H7 (cell line): ENCODE measurements around the gene ZCCHC13. TPM values are rescaled to one million over a fixed set of nuclear protein-coding genes. Genes with fewer than 3 reads are reported as not detected.
"Not testable (repeated sequence)": the region's sequence is repeated elsewhere in the genome, so short reads cannot be mapped to it uniquely, and the experiment has no call there.

Experiments
- DNase-seq: peaks from one replicate; pipeline ENCODE4 v3.0.0; 2012
- H3K27me3 ChIP-seq: 2 replicates; pipeline ENCODE4 v1.6.0; 2011; ENCODE audit warnings: mild to moderate bottlenecking, low read length; ENCODE audit not compliant: control insufficient read depth, insufficient read depth
- H3K36me3 ChIP-seq: replicated peaks from 2 replicates; pipeline ENCODE4 v1.5.1; 2011; ENCODE audit warnings: low read length; ENCODE audit not compliant: control insufficient read depth, insufficient read depth
- H3K4me3 ChIP-seq: 2 replicates; pipeline ENCODE4 v1.5.1; 2011; ENCODE audit warnings: low read depth, mild to moderate bottlenecking, control low read depth, low read length, moderate library complexity; ENCODE audit not compliant: insufficient read depth
- total RNA-seq: library from RNA; depleted of rRNA; stranded (reverse); fragments of >200 nt; shearing (Covaris generic); gene quantifications from 2 replicates; pipeline ENCODE4 v1.2.3, GENCODE V29; 2014

ZCCHC13 gene
- total RNA-seq, 1 experiment from 2014 or later = not detected

DNA sequence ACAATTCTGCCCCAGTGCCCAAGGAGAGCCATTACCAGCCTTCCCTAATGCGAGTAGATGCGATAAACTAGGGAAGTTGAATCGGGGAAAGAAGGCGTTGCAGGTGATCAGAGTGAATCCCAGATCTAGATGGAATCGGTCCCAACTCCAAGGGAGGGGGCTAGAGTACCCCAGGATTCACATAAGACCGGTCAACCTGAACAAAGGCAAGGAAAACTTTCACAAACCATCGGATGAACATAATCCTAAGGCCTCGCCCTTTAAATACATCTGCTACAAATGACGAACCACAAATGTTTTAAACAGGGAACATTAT is 11.2 kb upstream of the ZCCHC13 start:
- Histone ChIP-seq H3K36me3 (no peaks in the 10 kb centered on the region), H3K4me3 (peak overlapping the region; percentile 74), H3K27me3 (no peaks in the 10 kb centered on the region)
- peak; percentile 45 for DNase-seq

DNA sequence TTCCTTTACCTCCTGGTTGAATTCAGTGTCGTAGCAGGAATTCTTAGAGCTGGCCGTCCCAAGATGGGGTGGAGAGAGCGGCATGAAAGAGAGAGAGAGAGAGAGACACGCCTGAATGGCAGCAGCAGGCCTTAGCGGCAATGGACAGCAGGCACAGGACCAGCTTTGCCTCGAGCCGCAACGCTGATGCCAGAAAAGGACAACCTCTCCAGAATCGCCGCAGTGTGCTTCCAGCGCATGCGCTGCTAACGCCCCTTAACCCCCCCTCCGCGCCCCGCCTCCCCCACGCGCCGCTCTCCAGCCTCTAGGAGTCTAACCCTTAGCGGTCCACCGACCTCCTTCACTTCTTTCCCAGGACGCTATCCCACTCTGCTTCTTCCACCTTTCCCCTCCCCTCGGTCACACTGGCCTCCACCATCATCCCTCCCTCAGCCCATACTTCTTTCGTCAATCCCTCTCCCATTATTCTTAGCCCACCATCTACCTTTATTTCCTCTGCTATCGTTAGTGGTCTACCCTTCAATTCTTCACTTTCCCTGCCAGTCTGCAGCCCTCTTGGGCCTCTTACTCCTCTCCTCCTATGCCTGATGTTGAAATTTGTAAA is 10.5 kb upstream of the ZCCHC13 start:
- H3K4me3 ChIP-seq = peak overlapping the region; percentile 74
- no peaks in the 10 kb centered on the region for H3K27me3 ChIP-seq
- no peaks in the 10 kb centered on the region for H3K36me3 ChIP-seq
- DNase-seq = peak; percentile 80

DNA sequence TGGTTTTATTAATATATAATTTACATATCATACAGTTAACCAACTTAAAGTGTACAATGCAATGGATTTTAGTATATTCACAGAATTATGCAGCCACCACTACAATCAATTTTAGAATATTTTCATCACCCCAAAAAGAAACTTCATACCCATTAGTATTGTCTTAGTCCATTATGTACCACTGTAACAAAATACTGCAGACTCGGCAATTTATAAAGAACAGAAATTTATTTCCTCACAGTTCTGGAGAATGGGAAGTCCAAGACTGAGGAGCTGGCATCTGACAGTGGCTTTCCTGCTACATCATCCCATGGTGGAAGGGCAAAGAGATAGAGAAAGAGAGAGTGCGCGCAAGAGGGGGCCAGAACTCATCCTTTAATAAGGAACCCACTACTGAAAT is 8.9 kb upstream of the ZCCHC13 start:
- Histone ChIP-seq H3K4me3 (no peak overlapping the region), H3K36me3 (no peaks in the 10 kb centered on the region), H3K27me3 (no peaks in the 10 kb centered on the region)
- no peak for DNase-seq

DNA sequence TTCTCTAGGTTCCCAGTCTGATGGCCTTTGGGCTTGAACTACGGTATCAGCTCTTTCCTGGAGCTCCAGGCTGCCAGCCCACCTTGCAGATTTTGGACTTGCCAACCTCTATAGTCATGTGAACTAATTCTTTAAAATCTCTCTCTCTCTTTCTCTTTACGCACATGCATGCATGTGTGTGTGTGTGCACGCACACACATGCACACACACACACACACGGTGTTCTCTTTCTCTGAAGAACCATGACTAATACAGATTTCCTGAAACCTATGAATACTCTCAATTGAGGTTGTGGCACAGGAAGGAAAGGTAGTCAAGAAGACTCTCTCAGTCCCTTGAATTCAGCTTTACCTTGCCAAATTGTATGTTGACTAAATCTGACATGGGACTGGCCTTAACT is 6.2 kb upstream of the ZCCHC13 start:
- DNase-seq = no peak
- no peaks in the 10 kb centered on the region for H3K36me3 ChIP-seq
- H3K27me3 ChIP-seq = no peaks in the 10 kb centered on the region
- no peak overlapping the region for H3K4me3 ChIP-seq

DNA sequence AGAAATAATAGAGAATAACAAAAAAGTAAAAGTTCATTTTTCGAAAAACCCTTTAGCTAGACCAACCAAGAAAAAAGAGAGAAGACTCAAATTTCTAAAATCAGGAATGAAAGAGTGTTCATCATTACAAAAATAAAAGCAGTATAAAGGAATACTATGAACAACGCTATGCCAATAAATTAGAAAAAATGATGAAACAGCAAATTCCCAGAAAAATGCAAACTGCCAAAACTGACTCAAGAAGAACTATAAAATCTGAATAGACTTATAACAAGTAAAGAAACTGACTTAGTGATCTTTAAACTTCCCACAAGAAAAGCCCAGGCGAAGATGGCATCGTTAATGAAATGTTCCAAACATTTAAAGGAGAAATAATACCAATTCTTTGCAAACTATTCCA is 3.1 kb upstream of the ZCCHC13 start:
- Histone ChIP-seq H3K4me3 (no peak overlapping the region), H3K36me3 (no peaks in the 10 kb centered on the region), H3K27me3 (no peaks in the 10 kb centered on the region)
- DNase-seq = no peak

DNA sequence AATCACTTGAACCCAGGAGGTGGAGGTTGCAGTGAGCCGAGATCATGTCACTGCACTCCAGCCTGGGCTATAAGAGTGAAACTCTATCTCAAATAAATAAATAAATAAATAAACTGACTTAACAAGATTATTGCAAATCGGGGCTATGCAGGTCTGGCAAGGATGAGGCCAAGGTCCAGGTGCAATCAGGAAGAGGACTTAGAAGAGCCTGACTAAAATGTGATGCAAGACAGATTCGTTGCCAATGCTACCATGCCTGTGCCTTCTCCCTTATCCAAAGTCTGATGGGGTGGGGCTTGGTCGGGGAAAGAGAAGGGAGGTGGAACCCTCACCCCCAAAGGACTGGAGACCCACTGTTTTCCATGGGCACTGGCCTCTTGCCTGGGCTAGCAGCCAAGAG is 14.7 kb downstream of the ZCCHC13 start:
- H3K4me3 ChIP-seq = no peak overlapping the region
- no peak for DNase-seq
- H3K27me3 ChIP-seq = no peaks in the 10 kb centered on the region
- no peaks in the 10 kb centered on the region for H3K36me3 ChIP-seq

DNA sequence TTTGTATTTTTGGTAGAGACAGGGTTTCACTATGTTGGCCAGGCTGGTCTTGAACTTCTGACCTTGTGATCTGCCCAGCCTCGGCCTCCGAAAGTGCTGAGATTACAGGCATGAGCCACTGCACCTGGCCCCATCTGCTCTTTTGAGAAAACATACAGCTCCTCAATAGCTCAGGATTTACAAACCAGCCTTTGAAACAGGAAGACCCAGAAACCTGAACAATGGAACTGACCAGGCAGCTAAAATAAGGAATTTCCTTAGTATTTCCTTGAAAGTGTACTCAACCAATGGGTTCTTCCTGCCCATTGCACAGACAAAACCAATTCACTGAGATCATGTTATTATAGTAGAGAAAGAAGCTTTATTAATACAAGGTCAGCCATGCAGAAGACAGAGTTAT is 15.3 kb downstream of the ZCCHC13 start:
- not testable (repeated sequence) for H3K27me3 ChIP-seq, H3K36me3 ChIP-seq, H3K4me3 ChIP-seq, DNase-seq

DNA sequence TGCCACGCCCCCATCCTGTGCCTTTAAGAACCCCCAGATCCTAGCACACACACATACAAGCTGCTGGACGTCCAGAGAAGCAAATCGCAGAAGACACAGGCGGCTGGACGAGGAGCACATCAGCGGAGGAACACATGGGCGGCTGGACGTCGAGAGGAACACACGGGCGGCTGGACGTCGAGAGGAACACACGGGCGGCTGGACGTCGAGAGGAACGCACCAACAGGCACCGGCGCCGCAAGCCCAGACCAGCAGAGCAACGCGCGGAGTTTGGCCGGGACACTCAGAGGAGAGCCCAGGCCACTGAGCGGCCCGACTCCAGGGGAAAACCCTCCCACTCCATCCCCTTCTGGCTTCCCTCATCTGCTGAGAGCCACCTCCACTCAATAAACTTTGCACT is 17.2 kb downstream of the ZCCHC13 start:
- Histone ChIP-seq H3K36me3 (no peaks in the 10 kb centered on the region), H3K27me3 (no peaks in the 10 kb centered on the region), H3K4me3 (no peak overlapping the region)
- DNase-seq = no peak

DNA sequence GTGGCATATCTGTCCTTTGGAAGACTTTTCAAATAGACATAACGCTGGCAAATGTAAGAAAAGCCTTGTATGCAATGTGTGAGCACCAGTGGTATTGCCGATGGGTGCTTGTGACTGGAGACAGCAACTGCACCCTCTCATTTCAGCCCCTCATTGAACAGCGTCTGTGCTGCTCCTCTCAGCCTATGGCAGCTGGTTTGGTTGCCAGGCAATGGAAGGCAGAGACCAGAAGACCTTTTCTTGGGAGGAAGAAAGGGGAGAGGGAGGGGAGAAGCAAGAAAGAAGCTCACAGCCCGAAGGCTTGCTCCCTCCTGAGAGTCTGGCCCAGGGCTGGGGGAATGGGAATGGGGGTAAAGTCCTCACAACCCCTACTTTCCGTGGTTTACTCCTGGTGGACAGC is 20.2 kb downstream of the ZCCHC13 start:
- Histone ChIP-seq H3K36me3 (no peaks in the 10 kb centered on the region), H3K27me3 (no peaks in the 10 kb centered on the region), H3K4me3 (no peak overlapping the region)

DNA sequence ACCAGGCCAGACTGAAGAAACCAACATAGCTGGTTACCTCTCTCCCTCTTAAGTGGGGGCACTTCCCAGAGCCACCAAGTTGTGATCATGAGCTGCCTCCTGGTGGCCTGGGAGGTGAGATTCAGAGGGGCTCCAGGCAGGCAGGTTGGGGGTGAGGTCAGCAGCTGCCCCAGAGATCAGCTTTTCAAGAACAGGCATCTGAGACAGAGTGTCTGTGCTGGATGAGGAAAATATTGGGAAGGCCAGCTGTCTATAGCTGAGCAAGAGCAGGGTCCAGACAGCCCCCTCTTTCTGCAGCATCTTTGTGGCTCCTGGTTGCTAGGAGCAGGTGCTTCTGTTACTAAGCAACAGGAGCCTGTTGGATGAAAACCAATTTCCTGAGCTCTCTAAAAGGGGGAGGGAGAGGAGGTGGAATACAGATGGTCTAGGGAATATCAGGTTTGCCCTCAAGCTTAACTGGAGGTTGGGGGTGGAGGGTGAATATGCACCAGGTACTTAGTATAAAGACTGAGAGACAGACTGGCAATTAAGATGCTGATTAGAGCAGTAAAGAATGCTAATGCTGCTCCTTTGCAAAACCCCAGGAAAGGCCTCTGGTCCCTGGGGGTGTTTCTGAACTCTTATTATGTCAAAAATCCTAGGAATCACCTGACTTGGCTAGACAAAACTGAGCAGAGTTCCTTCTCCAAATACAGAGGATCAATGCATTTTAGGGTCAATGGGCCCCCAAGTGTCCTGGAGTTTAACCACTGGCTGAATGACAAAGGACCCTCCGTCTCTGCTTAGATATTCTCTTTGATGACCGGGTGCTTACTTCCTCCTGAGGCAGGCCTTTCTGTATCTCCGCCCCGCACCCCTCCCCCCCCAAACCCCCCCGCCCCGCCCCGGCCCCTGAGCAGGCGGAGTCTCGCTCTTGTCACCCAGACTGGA is 21.4 kb downstream of the ZCCHC13 start:
- Histone ChIP-seq H3K4me3 (no peak overlapping the region), H3K36me3 (no peaks in the 10 kb centered on the region), H3K27me3 (no peaks in the 10 kb centered on the region)
- peak; percentile 90 for DNase-seq

More for the DNA sequence above, 20.2 kb downstream of the ZCCHC13 start:
- no peak for DNase-seq

DNA sequence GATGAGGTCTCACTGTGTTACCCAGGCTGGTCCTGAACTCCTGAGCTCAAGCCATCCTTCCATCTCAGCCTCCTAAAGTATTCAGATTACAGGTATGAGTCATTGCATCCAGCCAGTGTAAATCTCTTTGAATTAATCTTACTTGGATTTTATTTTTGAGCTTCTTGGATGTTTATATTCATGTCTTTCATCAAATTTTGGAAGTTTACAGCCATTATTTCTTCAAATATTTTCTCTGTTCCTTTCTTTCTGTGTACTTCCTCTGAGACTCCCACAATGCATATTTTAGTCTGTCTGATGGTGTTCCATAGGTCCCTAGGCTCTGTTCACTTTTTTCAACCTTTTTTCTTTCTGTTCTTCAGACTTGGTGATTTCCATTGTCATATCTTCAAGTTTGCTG is 34.9 kb downstream of the ZCCHC13 start:
- Histone ChIP-seq H3K27me3 (no peaks in the 10 kb centered on the region), H3K36me3 (no peaks in the 10 kb centered on the region), H3K4me3 (no peak overlapping the region)
- DNase-seq = no peak

DNA sequence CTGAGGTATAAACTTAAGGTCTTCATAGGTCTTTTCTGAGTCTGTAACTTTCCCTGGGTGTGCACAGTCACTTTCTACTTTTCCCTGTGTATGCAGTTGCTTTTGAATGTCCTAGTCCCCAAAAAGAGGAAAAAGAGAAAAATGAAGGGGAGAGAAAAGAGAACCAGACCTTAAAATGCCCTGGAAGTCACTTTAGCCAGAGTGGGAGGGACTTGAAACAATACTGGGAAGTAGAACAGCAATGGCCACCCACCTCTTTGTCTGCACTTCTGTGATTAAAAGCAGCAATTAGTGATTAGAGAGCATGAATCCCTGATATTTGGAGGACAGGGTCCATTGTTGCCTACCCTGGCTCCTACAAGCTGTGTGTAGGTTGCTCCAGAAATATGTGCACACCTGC is 36.1 kb downstream of the ZCCHC13 start:
- Histone ChIP-seq H3K4me3 (no peak overlapping the region), H3K27me3 (no peaks in the 10 kb centered on the region), H3K36me3 (no peaks in the 10 kb centered on the region)
- DNase-seq = no peak

DNA sequence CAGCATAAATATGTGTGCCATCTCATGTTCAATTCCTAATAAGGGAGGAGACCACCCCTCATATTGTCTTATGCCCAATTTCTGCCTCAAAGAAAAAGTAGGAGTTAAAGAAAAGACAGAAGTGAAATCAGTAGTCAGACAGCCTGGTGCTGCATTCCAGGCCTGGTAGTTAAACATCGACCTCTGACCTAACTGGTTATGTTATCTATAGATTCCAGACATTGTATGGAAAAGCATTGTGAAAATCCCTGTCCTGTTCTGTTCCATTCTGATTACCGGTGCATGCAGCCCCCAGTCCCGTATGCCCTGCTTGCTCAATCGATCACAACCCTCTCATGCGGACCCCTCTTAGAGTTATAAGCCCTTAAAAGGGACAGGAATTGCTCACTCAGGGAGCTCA is 38.2 kb downstream of the ZCCHC13 start:
- not testable (repeated sequence) for H3K36me3 ChIP-seq, H3K4me3 ChIP-seq, DNase-seq, H3K27me3 ChIP-seq

DNA sequence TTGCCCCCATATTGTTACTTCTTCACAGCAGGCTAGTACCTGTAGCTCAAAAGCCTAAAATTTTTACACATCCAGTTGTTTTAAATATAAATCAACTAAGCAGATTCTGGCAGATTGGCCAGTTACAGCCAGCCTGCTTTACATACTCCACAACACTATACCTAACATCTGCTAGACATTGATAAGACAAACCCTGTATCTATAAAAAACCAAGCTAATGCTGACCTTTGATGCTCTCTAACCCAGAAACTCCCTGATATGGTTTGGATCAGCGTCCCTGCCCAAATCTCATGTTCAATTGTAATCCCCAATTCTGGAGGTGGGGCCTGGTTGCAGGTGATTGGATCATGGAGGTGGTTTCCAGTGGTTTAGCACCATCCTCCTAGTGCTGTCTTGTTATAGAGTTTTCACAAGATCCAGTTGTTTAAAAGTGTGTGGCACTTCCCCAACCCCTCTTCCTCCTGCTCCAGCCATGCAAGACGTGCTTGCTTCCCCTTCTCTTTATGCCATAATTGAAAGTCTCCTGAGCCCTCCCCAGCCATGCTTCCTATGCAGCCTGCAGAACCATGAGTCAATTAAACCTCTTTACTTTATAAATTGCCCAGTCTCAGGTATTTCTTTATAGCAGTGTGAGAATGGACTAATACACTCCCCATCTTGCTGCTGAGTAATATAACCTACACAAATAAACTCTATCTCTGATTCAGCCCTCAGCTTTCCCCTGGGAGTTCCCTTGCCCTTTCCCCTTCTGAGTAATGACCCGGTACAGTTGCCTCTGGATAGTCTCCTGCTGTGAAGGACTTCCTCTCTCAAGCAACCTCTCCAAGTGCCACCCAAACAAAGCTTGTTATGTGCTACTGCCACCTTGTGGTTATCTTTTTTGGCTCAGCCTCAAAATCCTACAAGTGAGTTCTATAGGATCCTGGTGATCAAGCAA is 39.6 kb downstream of the ZCCHC13 start:
- H3K4me3 ChIP-seq = no peak overlapping the region
- no peaks in the 10 kb centered on the region for H3K36me3 ChIP-seq
- no peaks in the 10 kb centered on the region for H3K27me3 ChIP-seq
- DNase-seq = peak; percentile 82

DNA sequence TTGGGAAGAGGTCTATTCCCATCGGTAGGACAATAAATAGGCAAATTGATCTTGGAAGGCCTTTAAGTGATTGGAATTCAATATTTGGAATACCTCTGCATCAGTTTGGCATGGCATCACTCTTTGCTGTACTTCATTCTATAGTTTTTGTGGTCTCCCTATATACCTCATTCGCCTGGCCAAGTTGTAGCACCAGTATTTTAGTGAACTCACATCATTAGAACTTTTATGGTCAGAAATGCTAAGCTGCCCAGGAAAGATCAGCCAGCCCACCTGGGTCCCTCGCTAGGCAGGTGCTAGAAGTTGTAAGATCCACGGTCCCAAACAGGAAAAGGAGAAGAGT is 40.3 kb downstream of the ZCCHC13 start:
- Histone ChIP-seq H3K36me3 (no peaks in the 10 kb centered on the region), H3K4me3 (no peak overlapping the region), H3K27me3 (no peaks in the 10 kb centered on the region)
- DNase-seq = no peak
